Liver (tissue), 3 donors: ENCODE measurements around the gene RCOR3.

Experiments used
- ATF3 ChIP-seq: IDR thresholded peaks from 2 replicates; pipeline ENCODE4 v1.6.1; 2016; ENCODE audit warnings: antibody characterized with exemption
- CTCF ChIP-seq: fragments of 150-350 bp; IDR thresholded peaks from 2 replicates; pipeline ENCODE4 v1.5.1; 2017; ENCODE audit warnings: improper control_type of control experiment, low read depth, low read length; ENCODE audit not compliant: missing input control
- EGR1 ChIP-seq, 2 donors: IDR thresholded peaks; 2 replicates each; pipeline ENCODE4 v1.6.1; 2016 to 2018; ENCODE audit warnings: antibody characterized with exemption in 2 of 2, low read depth in 2 of 2
- FOXA1 ChIP-seq: IDR thresholded peaks from 2 replicates; pipeline ENCODE4 v1.6.1; 2016; ENCODE audit warnings: antibody characterized with exemption
- FOXA2 ChIP-seq: IDR thresholded peaks from 2 replicates; pipeline ENCODE4 v1.6.1; 2016; ENCODE audit warnings: antibody characterized with exemption
- GABPA ChIP-seq, 2 donors: IDR thresholded peaks in 1 of 2; conservative IDR thresholded peaks in 1 of 2; 2 replicates each; pipeline ENCODE4 v1.6.1; 2016; ENCODE audit warnings: antibody characterized with exemption in 2 of 2, mild to moderate bottlenecking in 1 of 2, moderate library complexity in 1 of 2
- HNF4G ChIP-seq: IDR thresholded peaks from 2 replicates; pipeline ENCODE4 v1.6.1; 2016; ENCODE audit warnings: antibody characterized with exemption
- MAX ChIP-seq: IDR thresholded peaks from 2 replicates; pipeline ENCODE4 v1.6.1; 2016; ENCODE audit warnings: antibody characterized with exemption
- RAD21 ChIP-seq, 2 donors: IDR thresholded peaks; 2 replicates each; pipeline ENCODE4 v1.6.1; 2016; ENCODE audit warnings: antibody characterized with exemption in 2 of 2, mild to moderate bottlenecking in 2 of 2
- REST ChIP-seq: IDR thresholded peaks from 2 replicates; pipeline ENCODE4 v1.6.1; 2016; ENCODE audit warnings: antibody characterized with exemption, mild to moderate bottlenecking
- TAF1 ChIP-seq: conservative IDR thresholded peaks from 2 replicates; pipeline ENCODE4 v1.6.1; 2016; ENCODE audit warnings: antibody characterized with exemption, mild to moderate bottlenecking
- YY1 ChIP-seq: IDR thresholded peaks from 2 replicates; pipeline ENCODE4 v1.6.1; 2016; ENCODE audit warnings: antibody characterized with exemption, mild to moderate bottlenecking
- ZBTB33 ChIP-seq: IDR thresholded peaks from 2 replicates; pipeline ENCODE4 v1.6.1; 2016; ENCODE audit warnings: antibody characterized with exemption
- donor health status: healthy.
- donor health status: healthy.

GRCh38 chr1:211338224-211338620 lies 79.1 kb downstream of the RCOR3 start:
- no peak for TF ChIP-seq CTCF
- TF ChIP-seq FOXA2: no peak
- TF ChIP-seq GABPA (IDR thresholded peaks at IDR 0.05 in 1 of 2, conservative IDR thresholded peaks at IDR 0.05 in 1 of 2): no peak
- TF ChIP-seq RAD21 (IDR thresholded peaks at IDR 0.05): no peak
- no peak for TF ChIP-seq YY1
- TF ChIP-seq TAF1: no peak
- TF ChIP-seq MAX: no peak
- no peak for TF ChIP-seq REST
- no peak for TF ChIP-seq ZBTB33
- no peak for TF ChIP-seq FOXA1
- TF ChIP-seq EGR1 (IDR thresholded peaks at IDR 0.05; ENCODE audit: low read depth in 2 of 2): no peak
- no peak for TF ChIP-seq HNF4G
- TF ChIP-seq ATF3: no peak
